Keratinocyte (primary cell): ENCODE results near the gene CCNK. TPM values are rescaled to one million over a fixed set of nuclear protein-coding genes. Genes with fewer than 3 reads are reported as not detected.

Experiments used
- DNase-seq: peaks from one replicate; pipeline ENCODE4 v3.0.0-alpha.2; 2011; ENCODE audit warnings: low read depth, missing footprints, low spot score
- FAIRE-seq: peaks from 2 replicates; lab custom pipeline; 2011; peaks lifted over from hg19 to GRCh38; lab: Jason Lieb, UNC
- H2AFZ ChIP-seq: 2 replicates; pipeline ENCODE4 v1.6.0; 2012; ENCODE audit warnings: low read length, control low read depth, inconsistent platforms; ENCODE audit not compliant: control insufficient read depth
- H3K27ac ChIP-seq: 2 replicates; pipeline ENCODE4 v1.5.1; 2011; ENCODE audit warnings: low read length; ENCODE audit not compliant: control insufficient read depth, insufficient read depth
- H3K27me3 ChIP-seq: 3 replicates; pipeline ENCODE4 v1.6.0; 2011; ENCODE audit warnings: low read length; ENCODE audit not compliant: control insufficient read depth, insufficient read depth; ENCODE audit errors: extremely low read depth
- H3K36me3 ChIP-seq, 2 experiments: 2 replicates in 1 of 2; 3 replicates in 1 of 2; pipeline ENCODE4 v1.5.1; 2011; ENCODE audit warnings: low read length in 2 of 2, mild to moderate bottlenecking in 1 of 2; ENCODE audit not compliant: control insufficient read depth in 2 of 2, insufficient read depth in 2 of 2; ENCODE audit errors: extremely low read depth in 1 of 2
- H3K4me1 ChIP-seq: 3 replicates; pipeline ENCODE4 v1.5.1; 2011; ENCODE audit warnings: low read length; ENCODE audit not compliant: control insufficient read depth, insufficient read depth; ENCODE audit errors: extremely low read depth
- H3K4me2 ChIP-seq: 3 replicates; pipeline ENCODE4 v1.6.0; 2011; ENCODE audit warnings: low read depth, low read length; ENCODE audit not compliant: control insufficient read depth, insufficient read depth; ENCODE audit errors: extremely low read depth
- H3K4me3 ChIP-seq, 3 experiments: fragments of 200-600 bp in 1 of 3; sonication (generic) in 1 of 3; 2 replicates in 2 of 3; 3 replicates in 1 of 3; pipeline ENCODE4 v1.5.1; 2011 to 2016; ENCODE audit warnings: low read length in 3 of 3, mild to moderate bottlenecking in 3 of 3, control low read depth in 2 of 3, inconsistent platforms in 1 of 3, low read depth in 1 of 3, mixed read lengths in 1 of 3, mixed run types in 1 of 3, moderate library complexity in 1 of 3; ENCODE audit not compliant: control insufficient read depth in 2 of 3, insufficient read depth in 2 of 3; ENCODE audit errors: extremely low read depth in 1 of 3
- H3K79me2 ChIP-seq: 2 replicates; pipeline ENCODE4 v1.6.0; 2012; ENCODE audit warnings: low read length; ENCODE audit not compliant: control insufficient read depth, insufficient read depth
- H3K9ac ChIP-seq: 3 replicates; pipeline ENCODE4 v1.6.0; 2011; ENCODE audit warnings: low read length; ENCODE audit not compliant: control insufficient read depth, insufficient read depth; ENCODE audit errors: extremely low read depth
- H3K9me1 ChIP-seq: 3 replicates; pipeline ENCODE4 v1.6.0; 2011; ENCODE audit warnings: low read length; ENCODE audit not compliant: control insufficient read depth, insufficient read depth; ENCODE audit errors: extremely low read depth
- H3K9me3 ChIP-seq: 2 replicates; pipeline ENCODE4 v1.5.1; 2012; ENCODE audit warnings: low read depth, low read length; ENCODE audit not compliant: control insufficient read depth
- H4K20me1 ChIP-seq: 3 replicates; pipeline ENCODE4 v1.6.0; 2011; ENCODE audit warnings: low read length; ENCODE audit not compliant: control insufficient read depth, insufficient read depth; ENCODE audit errors: extremely low read depth
- EZH2 ChIP-seq: IDR thresholded peaks from one replicate; pipeline ENCODE4 v1.6.1; 2012; ENCODE audit warnings: inconsistent platforms, mild to moderate bottlenecking, low read length, moderate library complexity
- dilution Hi-C: fragments of 300-500 bp; cut with MboI; formaldehyde crosslinking; loops from one replicate; pipeline ENCODE4 v1.7.0; 2020; ENCODE audit warnings: low sequenced_read_pairs; ENCODE audit not compliant: extremely low pct_ligation_motif_present
- polyA plus RNA-seq, 5 experiments: library from polyadenylated mRNA; depleted of rRNA in 3 of 5; stranded (reverse) in 3 of 5; stranded (forward) in 1 of 5; unstranded in 1 of 5; fragments of >200 nt; gene quantifications; 1 replicate in 1 of 5; 2 replicates in 3 of 5; 3 replicates in 1 of 5; pipeline versions ENCODE4 v1.2.1 to v1.2.3, GENCODE V29; 2011 to 2012; ENCODE audit warnings: missing spikeins in 2 of 5, low read depth in 1 of 5, low replicate concordance in 1 of 5
- TF ChIP-seq, protein P1 (sequence below), 3 experiments: IDR thresholded peaks in 1 of 3; conservative IDR thresholded peaks in 1 of 3; optimal IDR thresholded peaks in 1 of 3; 2 replicates in 2 of 3; 3 replicates in 1 of 3; pipeline versions ENCODE3 to v1.5.1; 2011; ENCODE audit warnings: low read length in 3 of 3, mild to moderate bottlenecking in 3 of 3, moderate library complexity in 2 of 3, control low read depth in 1 of 3, inconsistent platforms in 1 of 3; ENCODE audit not compliant: insufficient read depth in 2 of 3; ENCODE audit errors: extremely low read depth in 1 of 3

Gene CCNK
- polyA plus RNA-seq, 1 donor (not counting 4 experiments of a cell fraction or from before 2014, with no cell fraction given), result 12.8 TPM

GRCh38 chr14:99475179-99475578, 6.0 kb upstream of the CCNK start:
- Histone ChIP-seq H3K9me1 (no peaks in the 10 kb centered on the region), H3K27ac (peak overlapping the region; percentile 30), H3K4me1 (peaks cover 27% of the 10 kb centered on the region), H2AFZ (no peak overlapping the region), H4K20me1 (peaks cover 4% of the 10 kb centered on the region), H3K9me3 (no peaks in the 10 kb centered on the region), H3K79me2 (peaks cover 97% of the 10 kb centered on the region), H3K4me2 (peak overlapping the region; percentile 65), H3K4me3 (peak overlapping the region in 1 of 3 experiments; percentile 28), H3K27me3 (no peaks in the 10 kb centered on the region), H3K36me3 (no peaks in the 10 kb centered on the region), H3K9ac (peak overlapping the region; percentile 45)
- DNase-seq (no peak), FAIRE-seq (peak; percentile 76)
- no peak for TF ChIP-seq EZH2
- TF ChIP-seq, protein P1, sequence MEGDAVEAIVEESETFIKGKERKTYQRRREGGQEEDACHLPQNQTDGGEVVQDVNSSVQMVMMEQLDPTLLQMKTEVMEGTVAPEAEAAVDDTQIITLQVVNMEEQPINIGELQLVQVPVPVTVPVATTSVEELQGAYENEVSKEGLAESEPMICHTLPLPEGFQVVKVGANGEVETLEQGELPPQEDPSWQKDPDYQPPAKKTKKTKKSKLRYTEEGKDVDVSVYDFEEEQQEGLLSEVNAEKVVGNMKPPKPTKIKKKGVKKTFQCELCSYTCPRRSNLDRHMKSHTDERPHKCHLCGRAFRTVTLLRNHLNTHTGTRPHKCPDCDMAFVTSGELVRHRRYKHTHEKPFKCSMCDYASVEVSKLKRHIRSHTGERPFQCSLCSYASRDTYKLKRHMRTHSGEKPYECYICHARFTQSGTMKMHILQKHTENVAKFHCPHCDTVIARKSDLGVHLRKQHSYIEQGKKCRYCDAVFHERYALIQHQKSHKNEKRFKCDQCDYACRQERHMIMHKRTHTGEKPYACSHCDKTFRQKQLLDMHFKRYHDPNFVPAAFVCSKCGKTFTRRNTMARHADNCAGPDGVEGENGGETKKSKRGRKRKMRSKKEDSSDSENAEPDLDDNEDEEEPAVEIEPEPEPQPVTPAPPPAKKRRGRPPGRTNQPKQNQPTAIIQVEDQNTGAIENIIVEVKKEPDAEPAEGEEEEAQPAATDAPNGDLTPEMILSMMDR (optimal IDR thresholded peaks at IDR 0.05 in 1 of 3, IDR thresholded peaks at IDR 0.05 in 1 of 3, conservative IDR thresholded peaks at IDR 0.05 in 1 of 3; ENCODE audit: extremely low read depth in 1 of 3, insufficient read depth in 2 of 3, low read length in 3 of 3), result peak in 2 of 3 experiments; percentile 18 to 44
- dilution Hi-C loops, result no loop called here

- peak overlapping the region in 1 of 3 experiments; percentile 28 for H3K4me3 ChIP-seq
- H3K79me2 ChIP-seq, result peaks cover 94% of the 10 kb centered on the region
- H2AFZ ChIP-seq, result no peak overlapping the region
- no peaks in the 10 kb centered on the region for H3K36me3 ChIP-seq
- TF ChIP-seq, protein P1 (optimal IDR thresholded peaks at IDR 0.05 in 1 of 3, IDR thresholded peaks at IDR 0.05 in 1 of 3, conservative IDR thresholded peaks at IDR 0.05 in 1 of 3; ENCODE audit: extremely low read depth in 1 of 3, insufficient read depth in 2 of 3, low read length in 3 of 3), result no peak
- no peak for TF ChIP-seq EZH2
- DNase-seq (no peak), FAIRE-seq (no peak)
- peak overlapping the region; percentile 65 for H3K4me2 ChIP-seq
- no peak overlapping the region for H3K9ac ChIP-seq
- H3K27ac ChIP-seq, result no peak overlapping the region
- H4K20me1 ChIP-seq, result peaks cover under 1% of the 10 kb centered on the region
- no peaks in the 10 kb centered on the region for H3K9me3 ChIP-seq
- no peaks in the 10 kb centered on the region for H3K27me3 ChIP-seq
- no peaks in the 10 kb centered on the region for H3K9me1 ChIP-seq
- dilution Hi-C loops, result no loop called here
- H3K4me1 ChIP-seq, result peaks cover 27% of the 10 kb centered on the region
Observed at GRCh38 chr14:99475660-99476059, 5.5 kb upstream of the CCNK start.
